Posterior vena cava (tissue), 2 donors: ENCODE measurements around the gene CXCL11. TPM values are rescaled to one million over a fixed set of nuclear protein-coding genes. Genes with fewer than 3 reads are reported as not detected.
"Not testable (repeated sequence)": the region's sequence is repeated elsewhere in the genome, so short reads cannot be mapped to it uniquely, and the experiment has no call there.

Experiments used
- DNase-seq: peaks from one replicate; pipeline ENCODE4 v3.0.0-alpha.2; 2020; ENCODE audit warnings: low spot score
- intact Hi-C, 2 donors: fragments of 100-400 bp; cut with DNase I; formaldehyde crosslinking; loops; one replicate each; pipeline versions ENCODE4 v1.14.1 to v1.14.2; 2022 to 2023
- total RNA-seq, 2 donors: library from RNA; stranded (reverse); fragmentation: NEBNext Ultra II Directional; extraction: Animal tissue kit (Norgen Biotek cat#: 25700); gene quantifications; one replicate each; pipeline ENCODE4 v1.2.1, GENCODE V29; 2021
- donor health status: DM: yes; HTN: yes; CAD: no.
- donor health status: DM: yes; HTN: yes; CAD: no.

The CXCL11 gene
- total RNA-seq, 2 donors from 2014 or later = 0.14 TPM; not detected in 1

- intact Hi-C loops = no loop called here
- DNase-seq = no peak
Measured at GRCh38 chr4:76009311-76009710, 26.6 kb downstream of the CXCL11 start.

- DNase-seq = no peak
- intact Hi-C loops = no loop called here
Measured at GRCh38 chr4:76007089-76007862, 28.6 kb downstream of the CXCL11 start, which contains the start of gene CXCL9. Gene CXCL9 (minus strand): TSS chr4:76007509. CDS start chr4:76007449, 60 bp downstream.

GRCh38 chr4:76003620-76004019 lies 32.2 kb downstream of the CXCL11 start:
- intact Hi-C loops = no loop called here
- no peak for DNase-seq

GRCh38 chr4:76003035-76003434 lies 32.8 kb downstream of the CXCL11 start:
- intact Hi-C loops = no loop called here
- DNase-seq = no peak

GRCh38 chr4:76002176-76002575 lies 33.7 kb downstream of the CXCL11 start:
- DNase-seq = no peak
- intact Hi-C loops = no loop called here

- intact Hi-C loops = no loop called here
- DNase-seq = no peak
Measured at GRCh38 chr4:76001700-76002099, 34.2 kb downstream of the CXCL11 start.

GRCh38 chr4:76000279-76000678 lies 35.6 kb downstream of the CXCL11 start:
- DNase-seq = no peak
- intact Hi-C loops = no loop called here

GRCh38 chr4:75998525-75999147 lies 37.2 kb downstream of the CXCL11 start:
- DNase-seq = not testable (repeated sequence)
- intact Hi-C loops = loop anchor here (5.0 kb wide), 2 partner anchors 69 to 74 kb away; partner anchors contain the start of gene ART3 (in 1 of the 2)

GRCh38 chr4:75997946-75998345 lies 37.9 kb downstream of the CXCL11 start:
- intact Hi-C loops = loop anchor here (5.0 kb wide), 2 partner anchors 69 to 74 kb away; partner anchors contain the start of gene ART3 (in 1 of the 2)
- DNase-seq = no peak

- no peak for DNase-seq
- intact Hi-C loops = loop anchor here (5.0 kb wide), 2 partner anchors 70 to 75 kb away; partner anchors contain the start of gene ART3 (in 1 of the 2)
Measured at GRCh38 chr4:75997081-75997480, 38.8 kb downstream of the CXCL11 start.

- no peak for DNase-seq
- intact Hi-C loops = loop anchor here (5.0 kb wide), 2 partner anchors 72 to 77 kb away; partner anchors contain the start of gene ART3 (in 1 of the 2)
Measured at GRCh38 chr4:75995727-75996126, 40.1 kb downstream of the CXCL11 start.

GRCh38 chr4:75992462-75992861 lies 43.4 kb downstream of the CXCL11 start:
- DNase-seq = no peak
- intact Hi-C loops = no loop called here

- intact Hi-C loops = no loop called here
- DNase-seq = no peak
Measured at GRCh38 chr4:75989846-75990528, 45.9 kb downstream of the CXCL11 start.

- intact Hi-C loops = no loop called here
- DNase-seq = no peak
Measured at GRCh38 chr4:75985116-75985515, 50.8 kb downstream of the CXCL11 start.

Other genes starting within 250 kb of the CXCL11 start
- not detected for gene PPEF2, start 133.6 kb downstream of the CXCL11 start, total RNA-seq
- gene NAAA, start 95.1 kb downstream of the CXCL11 start, total RNA-seq = 10 to 100 TPM; 17.2 to 40.4 TPM
- 10 to 100 TPM; 39.8 to 46.4 TPM for gene SDAD1, start 45.1 kb downstream of the CXCL11 start, total RNA-seq
- gene CXCL9, start 28.6 kb downstream of the CXCL11 start, total RNA-seq = 1 to 10 TPM in 1 of 2 donors, under 1 TPM in 1; 0.56 to 2.1 TPM
- gene CXCL10, start 12.6 kb downstream of the CXCL11 start, total RNA-seq = under 1 TPM; 0.19 to 0.32 TPM
- under 1 TPM in 1 of 2 donors, not detected in 1; 0.37 TPM for gene ART3, start 38.6 kb upstream of the CXCL11 start, total RNA-seq
- 10 to 100 TPM; 32.9 to 39.5 TPM for gene NUP54, start 112.3 kb upstream of the CXCL11 start, total RNA-seq
- 100 to 1,000 TPM; 159 to 169 TPM for gene SCARB2, start 177.8 kb upstream of the CXCL11 start, total RNA-seq
- 1 to 10 TPM; 1.4 TPM for gene FAM47E, start 215.7 kb upstream of the CXCL11 start, total RNA-seq